Stimulated activated CD8-positive, alpha-beta memory T cell treated with anti-CD3 and anti-CD28 coated beads, Interleukin-12 subunit alpha, Interleukin-12 subunit beta, amount 100 ng/mL, for 1 hour (primary cell): Measurements from ENCODE around the gene FKBP5.
"Not testable (repeated sequence)": the region's sequence is repeated elsewhere in the genome, so short reads cannot be mapped to it uniquely, and the experiment has no call there.

Source experiments
- DNase-seq: peaks from one replicate; pipeline ENCODE4 v3.0.0-alpha.2; 2020; ENCODE audit warnings: low read depth

FKBP5 gene

DNA sequence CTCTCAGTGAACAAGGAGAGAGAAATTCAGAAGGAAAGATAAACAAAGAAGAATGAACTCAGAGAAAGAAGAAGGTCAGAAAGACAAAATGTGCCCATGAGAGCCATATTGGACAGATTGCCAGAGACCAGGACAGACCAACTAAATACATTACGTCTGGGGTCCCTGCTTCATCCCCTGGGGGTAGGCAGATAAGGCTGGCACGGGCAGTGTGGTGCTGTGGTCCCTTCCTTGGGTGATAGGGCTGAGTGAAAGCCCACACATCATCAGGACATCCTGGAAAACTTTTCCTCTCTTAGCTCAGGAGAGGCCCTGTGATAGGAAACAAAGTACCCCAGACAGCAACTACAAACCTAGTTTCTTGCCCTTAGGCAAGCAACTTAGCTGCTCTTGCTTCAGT, 34.9 kb upstream of the FKBP5 start:
- DNase-seq = no peak

DNA sequence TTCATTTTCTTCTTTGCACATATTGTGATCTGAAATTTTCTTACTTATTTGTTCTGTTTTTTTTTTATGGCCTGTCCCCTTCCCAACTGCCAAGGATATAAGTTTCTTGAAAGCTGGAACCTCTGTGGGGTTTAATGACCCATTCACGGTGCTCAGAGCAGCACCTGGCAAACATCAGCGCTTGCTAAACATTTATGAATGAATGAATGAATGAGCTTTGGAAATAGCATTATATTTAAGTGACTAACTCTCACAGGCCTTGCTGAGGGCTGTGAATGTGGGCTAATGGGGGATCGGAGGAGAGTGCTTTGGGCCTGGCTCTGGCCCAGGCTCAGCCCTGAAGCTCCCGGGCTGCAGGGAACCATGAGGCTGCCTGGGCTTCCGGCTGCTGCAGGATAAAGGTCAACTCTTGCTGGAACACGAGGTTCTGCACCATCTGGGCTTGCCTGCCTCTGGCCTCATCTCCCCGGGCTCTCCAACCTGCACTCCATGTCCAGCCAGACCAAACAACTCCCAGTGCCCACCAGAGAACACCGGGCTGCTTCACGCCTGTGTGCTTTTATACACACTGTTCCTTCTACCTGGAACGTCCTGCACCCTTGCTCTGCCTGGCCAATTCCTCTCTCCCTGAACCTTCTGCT, 33.5 kb upstream of the FKBP5 start:
- DNase-seq = no peak

DNA sequence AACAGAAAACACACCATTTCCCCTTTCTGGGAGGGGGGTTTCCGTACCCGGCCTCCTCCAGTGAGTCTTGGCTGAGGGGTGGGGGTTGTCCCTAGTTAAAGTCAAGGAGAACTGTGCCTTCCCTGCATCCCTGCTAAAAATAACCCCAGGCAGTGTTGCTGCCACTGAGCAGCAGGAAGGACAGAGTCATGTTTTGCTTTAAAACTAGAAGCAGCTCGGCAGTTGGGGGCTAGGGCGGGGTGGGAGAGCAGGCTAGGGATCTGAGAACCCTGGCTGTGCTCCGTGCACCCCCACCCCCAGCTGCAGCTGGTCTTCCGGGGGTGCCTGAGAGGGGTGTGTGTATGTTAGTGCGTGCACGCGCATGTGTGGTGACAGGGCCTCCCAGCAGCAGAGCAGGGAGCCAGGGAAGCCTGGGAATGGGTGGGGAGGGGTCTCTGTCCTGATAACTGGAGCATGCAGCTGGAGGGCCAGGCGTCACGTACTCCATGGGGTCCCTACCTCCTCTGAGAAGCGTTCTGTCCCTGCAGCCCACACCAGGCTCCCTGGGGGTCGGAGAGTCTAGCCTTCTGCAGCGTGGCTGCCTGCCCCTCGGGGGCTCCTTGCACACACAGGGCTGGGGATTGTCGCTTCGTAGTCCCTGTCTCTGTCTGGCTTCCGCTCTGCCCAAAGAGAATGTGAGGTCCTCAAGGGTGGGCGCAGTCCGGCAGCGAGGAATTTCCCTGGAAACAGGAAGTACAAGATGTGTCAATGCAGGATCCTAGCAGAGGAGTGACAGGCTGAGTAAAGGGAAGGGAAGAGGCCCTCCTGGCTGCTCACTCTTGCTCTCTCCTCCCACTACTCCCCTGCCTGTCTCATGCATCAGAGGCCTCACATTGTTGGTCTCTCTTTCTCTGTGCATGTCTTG, 31.4 kb upstream of the FKBP5 start:
- no peak for DNase-seq

DNA sequence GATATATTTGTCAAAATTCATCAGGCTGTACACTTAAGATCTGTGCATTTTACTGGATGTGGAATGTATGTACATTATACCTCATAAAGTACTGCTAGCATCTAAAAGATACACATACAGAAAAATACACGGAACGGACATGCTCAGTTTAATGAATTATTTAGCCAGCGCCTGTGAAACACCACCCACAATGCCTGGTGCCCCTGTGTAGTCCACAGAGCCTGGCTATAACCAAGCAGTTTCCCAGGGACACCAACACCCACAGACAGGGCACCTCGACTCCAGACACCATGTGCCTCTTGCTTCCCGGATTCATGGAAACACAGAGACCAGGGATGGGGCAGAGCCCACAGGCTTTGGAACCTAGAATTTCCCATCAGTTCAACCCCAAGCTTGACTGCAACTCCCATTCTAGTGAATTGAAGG, 30.7 kb upstream of the FKBP5 start:
- no peak for DNase-seq

DNA sequence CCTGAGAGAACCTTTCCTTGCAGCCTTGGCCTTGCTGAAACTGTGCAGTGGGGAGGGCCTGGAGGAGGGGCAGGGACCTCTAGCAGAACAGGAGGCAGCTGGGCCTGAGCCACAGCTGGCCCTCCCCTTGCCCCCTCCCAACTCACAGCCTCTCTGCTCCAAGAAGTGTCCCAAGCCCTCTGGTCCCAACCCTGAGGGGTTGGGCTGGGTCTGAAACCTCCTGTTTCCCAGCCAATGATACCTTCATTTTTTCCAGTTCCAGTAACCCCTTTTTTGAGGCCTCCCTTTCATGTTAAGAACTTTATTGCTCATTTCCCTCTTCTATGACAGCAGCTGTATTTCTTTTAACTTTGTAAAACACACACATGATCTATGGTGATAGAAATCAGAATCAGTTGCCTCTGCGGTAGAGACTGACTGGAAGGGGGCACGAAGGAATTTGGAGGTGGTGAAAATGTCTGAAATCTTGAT, 30.2 kb upstream of the FKBP5 start:
- DNase-seq = no peak

DNA sequence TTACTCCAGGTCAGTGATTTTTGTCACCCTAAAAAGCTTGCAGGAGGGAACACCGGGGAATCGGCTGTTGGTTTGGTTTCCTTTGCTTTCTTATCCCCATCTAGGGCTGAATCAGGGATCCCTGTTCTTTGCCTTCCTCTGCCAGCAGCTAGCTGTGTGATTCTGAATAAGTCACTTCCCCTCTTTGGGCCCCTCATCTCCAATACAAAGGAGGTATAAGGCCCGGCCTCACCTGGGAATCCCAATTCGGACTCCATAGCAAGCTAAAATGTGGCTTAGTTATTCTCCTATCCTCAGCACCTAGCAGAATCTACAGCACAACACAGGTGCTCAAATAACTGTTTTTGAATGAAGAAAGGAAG, 29.6 kb upstream of the FKBP5 start:
- no peak for DNase-seq

DNA sequence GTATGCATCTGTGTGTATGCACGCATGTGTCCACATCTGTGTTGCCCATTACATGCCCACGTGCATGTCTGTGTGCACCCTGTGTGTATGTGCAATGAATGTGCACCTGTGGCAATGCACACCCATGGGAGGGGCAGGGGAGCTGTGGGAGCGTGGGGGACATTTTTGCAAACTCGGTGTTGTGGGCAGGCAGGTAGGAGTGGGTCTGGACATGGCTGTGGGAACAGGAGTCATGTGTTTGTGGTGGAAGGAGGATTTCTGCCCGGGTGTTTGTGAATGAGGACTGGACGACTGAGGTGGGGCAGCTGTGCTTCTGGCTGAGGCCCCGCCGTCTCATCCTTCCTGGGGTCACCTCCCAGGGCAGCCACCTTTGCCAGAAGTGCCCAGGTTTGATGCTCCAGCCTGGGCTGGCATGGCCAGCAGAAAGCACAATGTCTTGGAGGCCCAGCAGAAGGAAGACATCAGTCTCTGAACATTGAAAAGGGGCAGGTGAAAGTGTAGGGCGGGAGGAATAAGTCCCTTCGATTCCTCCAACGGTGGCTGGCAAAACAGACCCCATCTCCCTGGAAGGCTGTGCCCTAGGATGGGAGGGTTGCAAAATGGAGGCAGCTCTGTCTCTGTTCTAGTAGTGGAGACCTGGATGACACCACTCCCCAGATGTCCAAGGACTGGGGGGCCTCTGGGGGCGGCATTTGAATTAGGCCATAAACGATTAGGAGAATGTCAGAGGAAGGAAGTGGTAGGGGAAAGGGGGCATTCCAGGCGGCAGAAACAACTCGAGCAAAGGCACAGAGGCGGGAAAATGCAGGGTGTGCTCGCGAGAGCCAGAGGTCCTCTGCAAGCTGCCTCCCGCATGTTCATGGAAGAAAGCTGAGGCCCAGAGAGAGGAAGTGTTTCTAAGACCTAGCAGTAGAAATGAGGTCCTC, 29.0 kb upstream of the FKBP5 start:
- DNase-seq = no peak

DNA sequence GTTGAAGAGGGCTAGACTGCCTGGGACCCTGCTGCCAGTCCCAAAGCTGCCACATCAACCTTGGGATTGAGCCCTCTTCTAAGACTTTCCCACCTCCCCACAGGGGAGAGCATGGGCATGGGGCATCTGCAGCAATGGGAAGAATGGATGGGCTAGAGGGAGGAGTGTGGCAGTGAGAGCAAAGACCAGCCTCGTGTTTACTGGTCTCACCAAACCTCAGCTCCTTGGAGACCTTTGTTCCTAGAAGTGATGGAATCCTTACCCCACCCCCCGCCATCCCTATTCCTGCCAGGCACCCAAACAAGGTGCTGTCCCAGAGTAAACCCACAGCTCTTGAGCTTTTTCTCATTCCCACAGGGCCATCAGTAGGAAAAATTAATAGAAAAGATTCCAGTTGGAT, 28.1 kb upstream of the FKBP5 start:
- DNase-seq = no peak

DNA sequence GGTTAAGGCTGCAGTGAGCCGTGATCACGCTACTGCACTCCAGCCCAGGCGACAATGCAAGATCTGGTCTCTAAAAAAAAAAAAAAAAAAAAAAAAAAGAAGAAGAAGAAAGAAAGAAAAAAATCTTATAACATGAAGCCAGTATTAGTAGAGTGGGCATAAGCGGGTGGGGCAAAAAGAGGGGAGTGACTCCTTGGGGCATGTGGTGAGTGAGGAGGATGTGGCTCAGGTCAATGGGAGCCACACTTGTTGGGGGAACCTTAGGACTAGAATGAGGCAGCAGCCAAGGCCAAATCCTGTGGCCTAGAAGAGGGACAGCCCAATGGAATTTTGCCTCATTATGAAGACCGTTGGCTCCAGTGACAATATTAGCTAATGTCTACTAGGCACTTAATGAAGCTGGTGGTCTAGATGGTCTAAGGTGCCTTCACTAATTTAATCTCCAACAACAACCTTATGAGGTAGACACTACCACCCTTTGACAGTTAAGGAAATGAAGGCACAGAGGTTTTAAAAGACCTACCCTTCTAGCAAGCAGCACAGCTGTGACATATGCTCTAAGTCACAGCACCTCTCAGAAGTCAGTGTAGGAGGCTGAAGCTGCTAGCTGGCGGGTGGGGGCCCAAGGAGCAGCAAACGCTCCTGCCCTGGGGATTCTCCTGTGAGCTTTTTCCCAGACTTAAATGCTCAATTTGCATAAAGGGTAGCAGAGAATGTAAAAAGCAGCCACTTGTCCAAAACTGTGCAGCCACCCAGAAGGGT, 24.5 kb upstream of the FKBP5 start:
- DNase-seq = no peak

DNA sequence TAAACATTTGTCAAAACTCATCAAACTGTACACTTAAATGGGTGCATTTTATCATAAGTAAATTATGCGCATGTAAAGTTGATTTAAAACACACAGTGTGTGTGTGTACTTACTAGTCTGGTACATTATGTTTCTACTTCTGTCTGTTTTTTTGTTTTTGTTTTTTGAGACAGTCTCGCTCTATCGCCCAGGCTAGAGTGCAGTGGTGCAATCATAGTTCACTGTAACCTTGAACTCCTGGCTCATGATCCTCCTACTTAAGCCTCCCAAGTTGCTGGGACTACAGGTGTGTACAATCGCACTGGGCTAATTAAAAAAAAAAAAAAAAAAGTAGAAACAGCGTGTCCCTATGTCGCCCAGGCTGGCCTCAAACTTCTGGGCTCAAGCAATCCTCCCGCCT, 23.0 kb upstream of the FKBP5 start:
- no peak for DNase-seq

DNA sequence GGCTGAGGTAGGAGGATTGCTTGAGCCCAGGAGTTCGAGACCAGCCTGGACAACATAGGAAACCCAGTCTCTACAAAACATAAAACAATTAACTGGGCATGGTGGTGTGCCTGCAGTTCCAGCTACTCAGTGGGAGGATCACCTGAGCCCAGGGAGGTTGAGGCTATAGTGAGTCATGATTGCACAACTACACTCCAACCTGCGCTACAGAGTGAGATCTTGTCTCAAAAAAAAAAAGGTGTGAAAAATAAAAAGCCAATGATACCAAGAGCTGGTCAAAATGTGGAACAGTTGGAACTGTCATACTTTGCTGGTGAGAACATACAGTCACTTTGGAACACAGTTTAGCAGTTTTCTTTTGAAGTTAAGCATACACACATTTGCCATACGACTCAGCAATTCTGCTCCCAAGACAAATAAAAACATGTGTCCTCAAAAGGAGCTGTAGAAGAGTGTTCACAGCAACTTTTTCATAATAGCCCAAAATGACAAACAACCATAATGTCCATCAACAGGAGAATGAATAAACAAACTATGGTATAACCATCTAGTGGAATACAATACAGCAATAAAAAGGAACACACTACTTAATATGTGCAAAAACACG, 21.6 kb upstream of the FKBP5 start:
- no peak for DNase-seq

DNA sequence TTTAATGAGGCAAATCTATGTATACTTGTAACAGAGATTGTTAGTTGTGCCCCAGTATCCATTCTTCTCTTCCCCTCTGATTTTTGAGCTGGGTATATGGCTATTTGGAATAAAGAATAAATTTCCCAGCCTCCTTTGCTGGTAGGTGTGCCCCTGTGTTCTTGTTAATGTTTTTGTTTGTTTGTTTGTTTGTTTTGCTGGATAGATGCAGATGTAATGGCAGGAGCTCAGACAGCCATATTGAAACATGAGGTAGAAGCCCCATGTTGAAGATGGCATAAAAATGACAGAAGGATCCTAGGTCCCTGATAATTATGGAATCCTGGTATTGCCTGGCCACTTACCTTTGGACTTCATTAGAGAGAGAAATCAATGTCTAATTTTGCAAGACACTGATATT, 19.9 kb upstream of the FKBP5 start:
- DNase-seq = no peak

DNA sequence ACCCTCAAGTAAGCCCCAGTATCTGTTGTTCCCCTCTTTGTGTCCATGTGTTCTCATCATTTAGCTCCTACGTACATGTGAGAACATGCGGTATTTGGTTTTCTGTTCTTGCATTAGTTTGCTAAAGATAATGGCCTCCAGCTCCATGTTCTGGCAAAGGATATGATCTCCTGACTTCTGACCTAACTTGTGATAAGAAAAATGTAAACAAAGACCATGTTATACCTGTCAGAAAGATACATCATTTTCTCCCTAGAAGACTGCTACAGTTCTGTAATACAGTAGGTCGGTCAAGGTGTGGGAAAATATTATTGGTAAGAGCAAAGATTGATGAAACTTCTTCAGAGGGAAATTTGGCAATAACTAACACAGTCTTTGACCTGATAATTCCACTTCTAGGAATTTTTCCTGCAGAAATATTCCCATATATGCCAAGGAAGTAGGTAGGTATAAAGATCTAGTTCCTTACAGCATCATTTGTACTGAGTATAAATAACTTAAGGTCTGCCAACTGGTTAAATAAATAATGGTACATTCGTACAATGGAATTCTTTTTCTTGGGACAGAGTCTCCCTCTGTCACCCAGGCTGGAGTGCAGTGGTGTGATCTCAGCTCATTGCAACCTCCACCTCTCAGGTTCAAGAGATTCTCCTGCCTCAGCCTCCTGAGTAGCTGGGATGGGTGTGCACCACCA, 19.1 kb upstream of the FKBP5 start:
- DNase-seq = no peak

DNA sequence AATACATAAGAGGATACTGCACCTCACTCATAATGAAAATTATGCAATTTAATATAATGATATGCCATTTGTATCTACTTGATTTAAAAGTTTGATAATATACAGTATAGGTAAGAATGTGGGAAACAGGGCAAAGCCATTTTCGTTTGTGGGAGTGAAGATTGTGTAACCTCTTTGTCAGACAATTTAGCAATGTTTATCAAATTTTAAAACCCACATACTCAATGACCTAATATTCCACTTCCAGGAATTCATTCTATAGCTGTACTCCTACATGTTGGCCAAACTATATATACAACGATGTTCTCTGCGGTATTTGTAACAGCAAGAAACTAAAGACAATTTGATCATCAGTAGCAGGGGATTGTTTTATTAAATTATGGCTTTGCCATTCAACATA, 17.8 kb upstream of the FKBP5 start:
- DNase-seq = no peak

DNA sequence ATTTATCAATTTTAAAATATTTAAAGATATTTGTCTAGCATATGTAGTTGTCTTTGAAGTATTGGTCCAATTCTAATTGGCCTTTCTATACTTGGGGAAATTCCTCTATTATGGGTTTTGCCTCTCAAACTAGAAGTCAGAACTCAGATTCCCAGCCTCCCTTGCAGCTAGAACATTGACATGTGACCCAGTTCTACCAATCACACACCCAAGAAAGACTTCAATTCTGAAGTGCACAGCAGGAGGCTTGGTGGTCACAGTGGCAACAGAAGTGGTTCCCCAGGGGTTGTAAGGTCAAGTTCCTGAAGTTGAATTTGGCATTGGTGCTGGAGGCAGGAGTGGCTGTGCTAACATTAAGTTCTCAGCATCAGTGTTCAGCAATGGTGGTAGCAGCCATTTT, 14.8 kb upstream of the FKBP5 start:
- no peak for DNase-seq

DNA sequence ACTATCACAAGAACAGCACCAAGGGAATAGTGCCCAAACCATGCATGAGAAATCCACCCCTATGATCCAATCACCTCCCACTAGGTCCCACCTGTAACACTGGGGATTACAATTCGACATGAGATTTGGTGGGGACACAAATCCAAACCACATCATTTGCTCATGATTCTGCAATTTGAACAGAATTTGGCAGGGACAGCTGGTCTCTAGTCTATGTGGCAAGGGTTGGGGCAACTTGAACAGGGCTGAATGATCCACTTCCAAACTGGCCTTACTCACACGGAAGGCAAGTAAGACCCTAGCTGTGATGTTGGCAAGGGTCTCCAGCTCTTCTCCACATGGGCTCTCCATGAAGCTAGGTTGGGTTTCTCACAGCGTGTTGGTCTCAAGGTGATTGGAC, 10.1 kb upstream of the FKBP5 start:
- no peak for DNase-seq

DNA sequence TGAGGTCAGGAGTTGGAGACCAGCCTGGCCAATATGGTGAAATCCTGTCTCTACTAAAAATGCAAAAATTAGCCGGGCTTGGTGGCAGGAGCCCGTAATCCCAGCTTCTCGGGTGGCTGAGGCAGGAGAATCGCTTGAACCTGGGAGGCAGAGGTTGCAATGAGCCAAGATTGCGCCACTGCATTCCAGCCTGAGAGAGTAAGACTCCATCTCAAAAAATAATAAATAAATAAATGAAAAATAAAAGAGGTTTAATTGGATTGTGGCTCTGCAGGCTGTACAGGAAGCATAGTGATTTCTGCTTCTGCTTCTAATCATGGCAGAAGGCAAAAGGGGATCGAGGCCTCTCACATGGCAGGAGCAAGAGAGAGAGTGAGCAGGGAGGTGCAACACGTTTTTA, 9.7 kb upstream of the FKBP5 start:
- not testable (repeated sequence) for DNase-seq

DNA sequence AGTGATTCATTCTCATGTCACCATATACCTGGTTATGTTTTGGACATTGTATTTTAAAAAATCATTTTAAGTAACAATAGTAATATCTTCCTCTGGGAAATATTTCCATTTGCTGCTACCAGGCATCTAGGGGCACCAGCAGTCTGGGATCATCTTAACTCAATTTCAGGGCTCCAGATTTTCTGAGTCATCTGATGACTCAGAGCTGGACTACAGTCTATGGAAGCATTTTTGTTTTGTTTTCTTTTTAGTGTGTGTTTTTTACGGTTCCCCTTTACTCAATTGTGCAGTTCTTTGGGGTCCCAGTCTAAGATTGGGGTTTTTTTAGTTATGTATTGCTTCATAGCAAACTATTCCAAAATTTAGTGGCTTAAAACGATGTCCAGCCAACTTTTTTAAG, 5.7 kb upstream of the FKBP5 start:
- DNase-seq = no peak

DNA sequence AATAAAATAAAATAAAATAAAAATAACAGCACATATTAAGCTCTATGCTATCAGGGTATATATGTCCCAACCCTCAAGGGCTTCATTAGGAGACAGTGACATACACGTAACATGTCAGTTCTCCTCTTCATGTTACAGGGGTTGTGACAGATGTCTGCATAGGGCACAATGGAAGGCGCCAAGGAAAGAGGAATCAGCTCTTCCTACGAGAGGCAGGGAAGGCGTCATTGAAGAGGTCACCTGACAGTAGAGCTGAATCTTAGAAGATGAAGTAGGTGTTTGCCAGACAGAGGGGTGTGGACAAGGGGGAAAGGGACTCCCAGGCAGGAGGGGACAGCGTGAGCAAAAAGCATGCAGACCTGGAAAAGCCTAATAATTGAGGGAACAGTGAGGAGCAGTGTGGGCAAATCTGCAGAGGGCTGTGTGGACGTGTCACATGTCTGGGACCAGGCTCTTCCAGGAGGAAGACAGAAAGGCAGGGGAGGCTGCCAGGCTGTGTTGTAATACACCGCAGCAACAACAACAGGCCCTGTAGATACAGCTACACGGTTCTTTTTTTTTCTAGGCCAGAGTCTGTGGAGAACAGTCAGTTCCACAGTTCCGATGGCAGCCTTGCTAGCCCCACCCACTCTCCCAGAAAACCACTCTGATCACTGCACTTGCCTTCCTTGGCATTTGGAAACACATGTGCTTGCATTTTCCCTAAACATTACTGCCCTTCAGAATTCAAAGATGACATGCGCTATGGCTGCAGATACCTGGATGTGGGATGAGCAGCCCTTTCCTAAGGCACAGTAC, 2.5 kb upstream of the FKBP5 start:
- DNase-seq = no peak

DNA sequence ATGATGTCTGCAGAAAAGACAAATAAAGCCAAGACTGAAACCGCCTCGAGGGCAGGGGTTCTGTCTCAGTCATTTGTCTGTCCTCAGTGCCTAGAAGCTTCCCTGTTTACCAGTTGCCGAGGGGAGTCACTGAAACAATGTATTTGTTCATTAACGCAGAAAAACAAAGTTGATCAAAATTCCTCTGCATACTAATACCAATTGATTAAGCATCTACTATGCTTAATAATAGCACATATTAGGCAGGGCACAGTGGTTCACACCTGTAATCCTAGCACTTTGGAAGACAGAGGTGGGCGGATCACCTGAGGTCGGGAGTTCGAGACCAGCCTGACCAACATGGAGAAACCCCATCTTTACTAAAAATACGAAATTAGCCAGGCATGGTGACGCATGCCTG, 1.8 kb upstream of the FKBP5 start:
- no peak for DNase-seq
